Vagina (tissue), 2 donors: ENCODE data around the gene SPTBN1.

ENCODE experiments used
- CTCF ChIP-seq, 3 experiments: fragments of 450-650 bp in 2 of 3; fragments of 200-600 bp in 1 of 3; sonication (generic) in 1 of 3; IDR thresholded peaks; one replicate each; pipeline ENCODE4 v1.5.1; 2017 to 2019; ENCODE audit warnings: antibody characterized with exemption in 3 of 3, mild to moderate bottlenecking in 2 of 3, moderate library complexity in 2 of 3
- POLR2A ChIP-seq, 2 donors: fragments of 450-650 bp; IDR thresholded peaks; one replicate each; pipeline ENCODE4 v1.6.1; 2017; ENCODE audit warnings: antibody characterized with exemption in 2 of 2, mild to moderate bottlenecking in 2 of 2, moderate library complexity in 2 of 2
- POLR2AphosphoS5 ChIP-seq, 2 donors: sonication (generic); formaldehyde crosslinking; IDR thresholded peaks; one replicate each; pipeline ENCODE4 v1.9.0; 2017; ENCODE audit warnings: antibody characterized with exemption in 2 of 2, mild to moderate bottlenecking in 2 of 2, low read depth in 1 of 2; ENCODE audit not compliant: insufficient read depth in 1 of 2

- no peak for TF ChIP-seq CTCF (IDR thresholded peaks at IDR 0.05)
- no peak for TF ChIP-seq POLR2AphosphoS5 (IDR thresholded peaks at IDR 0.05; ENCODE audit: insufficient read depth in 1 of 2, low read depth in 1 of 2)
- no peak for TF ChIP-seq POLR2A (IDR thresholded peaks at IDR 0.05)
Measured at GRCh38 chr2:54628957-54629356, 172.8 kb downstream of the SPTBN1 start.
